GM18868 (cell line): ENCODE measurements around the gene CMPK2.
A peak's percentile ranks its signal among the peaks of the same experiment; 100 is the strongest.
"Not testable (repeated sequence)": the region's sequence is repeated elsewhere in the genome, so short reads cannot be mapped to it uniquely, and the experiment has no call there.

Source experiments
- ATAC-seq: cut with Tn5 transposase; IDR thresholded peaks from one replicate; pipeline ENCODE4 v1.9.1; 2021; ENCODE audit warnings: mild to moderate bottlenecking, moderate library complexity; ENCODE audit not compliant: unreplicated experiment

The CMPK2 gene

DNA sequence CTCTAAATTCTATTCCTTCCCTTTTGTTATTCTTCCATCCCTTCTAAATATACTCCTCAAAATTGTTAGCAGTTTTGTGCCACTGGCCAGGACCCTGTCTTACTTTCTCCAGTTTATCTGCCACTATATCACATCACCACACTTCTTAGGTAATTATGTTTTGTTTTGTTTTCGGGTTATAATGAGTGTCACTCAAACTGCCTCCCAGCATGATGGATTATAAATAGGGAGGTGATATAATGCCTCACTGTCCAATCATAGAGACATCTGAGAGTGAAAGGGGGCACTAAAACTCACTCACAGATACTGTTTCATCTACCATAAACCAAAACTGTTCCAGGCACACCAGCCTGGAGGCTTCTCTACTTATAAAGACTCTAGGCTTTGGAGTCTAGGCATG, 15.3 kb upstream of the CMPK2 start:
- no peak for ATAC-seq

DNA sequence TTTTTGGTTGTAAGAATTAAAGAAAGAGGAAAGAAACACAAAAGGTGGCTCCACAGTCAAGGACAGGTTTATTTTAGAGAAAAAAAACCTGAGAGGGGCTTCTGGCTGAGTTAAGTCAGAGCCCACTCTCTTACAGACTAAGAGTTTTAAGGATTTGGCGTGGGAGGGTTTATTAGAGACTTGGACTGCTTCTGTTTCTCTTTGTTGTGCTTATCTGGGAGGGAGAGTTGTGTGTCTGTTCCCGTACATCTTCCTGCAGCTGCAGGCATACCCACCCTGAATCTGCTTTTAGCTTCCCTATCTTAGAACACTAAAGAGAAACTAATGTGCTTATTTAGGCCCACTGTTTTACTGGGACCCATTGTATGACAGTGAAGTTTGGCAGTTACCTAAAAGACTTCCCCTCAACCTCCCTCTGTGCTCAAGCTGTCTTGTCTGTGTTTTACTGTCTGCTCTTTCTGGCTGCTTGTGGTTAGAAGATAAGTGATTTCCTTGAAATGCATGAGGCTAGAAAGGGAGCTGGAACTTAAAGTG, 14.6 kb upstream of the CMPK2 start:
- ATAC-seq = no peak

DNA sequence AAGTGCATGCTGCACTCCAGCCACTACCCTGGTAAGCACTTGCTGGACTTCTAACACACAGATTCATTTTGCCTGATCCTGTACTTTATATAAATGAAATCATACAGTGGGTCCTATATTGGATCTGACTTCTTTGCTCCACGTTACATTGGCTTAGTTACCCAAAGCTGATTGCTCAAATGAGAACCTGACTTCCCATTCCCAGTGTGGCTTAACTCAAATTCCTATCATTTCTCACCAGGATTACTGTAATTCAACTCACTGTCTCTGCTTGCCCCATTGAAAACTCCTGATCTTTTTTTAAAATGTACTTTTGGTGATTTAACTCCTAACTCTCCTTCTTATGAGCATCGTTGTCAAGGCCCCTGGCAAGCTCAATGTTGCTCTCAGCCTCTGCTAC, 13.3 kb upstream of the CMPK2 start:
- no peak for ATAC-seq

DNA sequence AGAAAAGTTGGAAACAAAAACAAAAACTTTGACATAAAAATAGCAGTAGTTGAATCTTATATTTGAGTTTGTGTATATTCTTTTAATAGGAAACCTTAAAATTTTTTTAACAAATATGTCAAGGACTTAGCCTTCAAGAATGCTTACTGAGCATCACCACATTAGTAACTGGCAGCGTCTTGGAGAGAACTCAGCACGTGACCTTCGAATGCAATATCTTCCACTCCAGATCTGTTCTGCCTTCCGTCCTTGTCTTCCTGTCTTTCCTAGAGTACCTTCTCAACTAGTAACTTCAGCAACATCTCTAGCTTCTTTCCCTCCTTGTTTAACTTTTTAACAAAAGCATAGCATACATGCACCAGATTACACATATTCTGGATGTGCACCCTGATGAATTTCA, 12.8 kb upstream of the CMPK2 start:
- no peak for ATAC-seq

DNA sequence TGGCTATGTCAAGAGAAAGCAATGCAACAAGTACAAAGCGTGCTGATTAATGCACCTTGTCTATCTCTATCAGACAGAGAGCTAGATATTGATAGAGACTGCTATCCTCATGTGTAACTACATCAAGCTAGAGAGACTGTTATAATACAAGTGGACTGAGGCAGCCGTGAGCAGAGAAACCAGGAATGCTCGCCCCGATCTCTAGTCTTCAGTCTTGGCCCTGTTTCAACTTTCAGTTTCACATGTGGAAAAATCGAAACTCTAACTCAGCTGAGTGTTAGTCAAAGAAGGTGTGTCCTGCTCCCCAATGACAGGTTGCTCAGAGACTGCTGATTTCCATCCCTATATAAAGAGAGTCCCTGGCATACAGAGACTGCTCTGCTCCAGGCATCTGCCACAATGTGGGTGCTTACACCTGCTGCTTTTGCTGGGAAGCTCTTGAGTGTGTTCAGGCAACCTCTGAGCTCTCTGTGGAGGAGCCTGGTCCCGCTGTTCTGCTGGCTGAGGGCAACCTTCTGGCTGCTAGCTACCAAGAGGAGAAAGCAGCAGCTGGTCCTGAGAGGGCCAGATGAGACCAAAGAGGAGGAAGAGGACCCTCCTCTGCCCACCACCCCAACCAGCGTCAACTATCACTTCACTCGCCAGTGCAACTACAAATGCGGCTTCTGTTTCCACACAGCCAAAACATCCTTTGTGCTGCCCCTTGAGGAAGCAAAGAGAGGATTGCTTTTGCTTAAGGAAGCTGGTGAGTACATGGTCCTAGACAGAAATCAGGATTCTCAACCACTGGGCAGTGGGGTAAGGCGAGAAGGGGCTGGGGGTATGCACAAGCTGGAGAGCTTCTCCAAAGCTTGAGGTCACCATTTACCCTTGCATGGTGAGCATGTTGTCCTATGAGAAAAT, 11.9 kb upstream of the CMPK2 start, which contains the start of gene RSAD2:
TSS of gene RSAD2 (plus strand) at position 376 of the 903 bp plus-strand sequence. CDS start at position 400, 24 bp downstream.
- ATAC-seq = peak; percentile 82

DNA sequence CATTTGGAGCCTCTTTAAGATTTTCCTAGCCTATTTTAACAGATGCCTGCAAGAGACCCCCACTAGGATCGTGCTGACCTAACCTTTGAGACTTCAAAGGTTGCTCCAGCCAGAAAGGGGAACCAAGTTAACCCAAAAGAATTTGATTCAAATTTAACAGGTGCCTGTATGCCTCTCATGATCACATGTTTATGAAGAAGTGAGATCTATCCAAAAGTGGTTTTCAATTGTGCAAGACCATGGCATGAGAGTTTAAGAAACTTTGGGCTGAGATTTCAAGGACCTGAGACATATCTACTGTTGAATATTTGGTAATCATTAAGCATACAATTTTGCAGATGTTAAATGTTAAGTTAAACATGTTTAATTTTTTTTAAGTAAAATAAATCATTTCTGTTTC, 10.6 kb upstream of the CMPK2 start:
- no peak for ATAC-seq

DNA sequence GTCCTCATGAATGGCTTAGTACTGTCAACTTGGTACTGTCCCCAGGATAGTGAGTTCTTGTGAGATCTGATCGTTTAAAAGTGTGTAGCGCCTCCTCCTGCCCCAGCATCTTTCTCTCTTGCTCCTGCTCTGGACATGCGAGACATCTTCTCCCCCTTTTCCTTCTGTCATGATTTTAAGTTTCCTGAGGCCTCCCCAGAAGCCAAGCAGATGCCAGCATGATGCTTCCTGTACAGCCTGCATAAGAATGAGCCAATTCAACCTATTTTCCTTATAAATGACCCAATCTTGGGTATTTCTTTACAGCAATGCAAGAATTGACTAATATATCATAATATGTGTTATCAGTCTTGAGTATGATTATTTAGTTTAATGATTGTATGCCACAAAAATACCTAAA, 8.3 kb upstream of the CMPK2 start:
- ATAC-seq = no peak

DNA sequence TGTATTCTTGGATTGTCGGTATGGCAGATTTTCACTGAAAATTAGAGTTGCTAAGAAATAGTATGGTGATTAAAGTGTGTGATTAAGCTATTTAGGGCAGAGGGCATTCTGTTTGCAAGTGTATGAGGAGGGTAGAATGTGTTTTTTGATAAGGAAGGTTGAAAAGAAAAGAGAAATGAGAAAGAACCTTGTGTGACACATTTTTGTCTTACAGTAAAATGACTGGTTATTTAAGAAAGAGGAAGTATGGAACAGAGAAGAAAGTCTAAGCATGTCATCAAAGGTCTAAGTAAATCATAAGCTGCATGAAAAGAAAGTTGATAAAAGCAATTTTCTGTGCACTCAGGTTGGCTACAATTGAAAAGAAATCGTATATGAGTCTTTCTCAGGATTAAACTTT, 6.7 kb upstream of the CMPK2 start:
- peak; percentile 79 for ATAC-seq

DNA sequence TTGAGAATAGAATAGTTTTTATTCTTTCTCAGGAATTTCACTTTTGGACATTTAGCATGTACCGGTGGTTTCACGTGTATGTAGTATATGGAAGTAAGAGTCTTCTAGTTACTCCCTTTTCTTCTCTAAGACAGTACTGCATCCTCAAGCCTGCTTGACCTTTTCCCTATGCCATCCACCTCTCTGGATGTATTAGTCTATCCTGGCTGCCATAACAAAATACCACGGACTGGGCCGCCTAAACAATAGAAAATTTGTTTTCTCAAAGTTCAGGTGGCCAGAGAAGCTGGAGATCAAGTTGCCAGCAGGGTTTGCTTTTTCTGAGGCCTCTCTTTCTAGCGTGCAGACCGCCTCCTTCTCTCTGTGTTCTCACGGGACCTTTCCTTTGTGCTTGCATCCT, 1.3 kb upstream of the CMPK2 start:
- ATAC-seq = no peak

DNA sequence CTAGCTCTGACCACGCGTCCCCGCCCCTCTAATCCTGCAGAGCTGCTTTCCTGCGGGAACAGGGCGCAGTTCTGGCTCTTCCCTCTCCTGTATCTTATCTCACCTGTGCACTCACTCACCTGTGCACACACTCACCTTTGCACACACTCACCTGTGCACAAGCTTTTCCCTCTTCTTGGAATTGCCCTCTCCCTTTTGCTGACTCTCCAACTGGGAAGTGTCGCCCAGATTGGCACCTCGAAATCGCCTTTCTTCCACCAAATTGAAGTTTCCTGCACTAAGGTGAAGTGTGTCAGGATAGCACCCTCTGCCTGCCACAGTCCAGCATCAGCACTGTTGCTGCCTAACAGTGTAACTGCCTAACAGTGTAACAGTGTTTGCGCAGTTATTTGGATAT, 566 bp upstream of the CMPK2 start:
- peak; percentile 44 for ATAC-seq

DNA sequence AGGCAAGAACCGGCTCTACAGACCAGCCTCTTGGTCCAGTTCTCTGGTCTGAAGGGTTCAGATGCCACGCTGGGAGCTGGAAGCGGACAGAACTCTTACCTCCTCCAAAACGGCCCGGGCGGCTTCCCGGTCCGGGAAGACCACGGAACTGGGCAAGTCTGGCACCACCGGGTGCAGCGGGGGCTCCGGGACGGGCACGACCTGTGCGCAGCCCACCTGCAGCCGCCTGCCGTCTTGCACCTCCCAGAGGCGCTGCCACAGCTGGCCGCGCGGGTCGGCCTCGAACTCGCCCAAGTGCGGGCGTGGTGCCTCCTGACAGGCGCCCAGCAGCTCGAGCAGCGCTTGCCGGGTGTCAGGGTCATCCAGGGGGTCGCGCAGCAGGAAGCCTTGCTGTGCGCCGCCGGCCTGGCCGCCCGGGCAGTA, 773 bp downstream of the CMPK2 start:
- ATAC-seq = peak; percentile 24

DNA sequence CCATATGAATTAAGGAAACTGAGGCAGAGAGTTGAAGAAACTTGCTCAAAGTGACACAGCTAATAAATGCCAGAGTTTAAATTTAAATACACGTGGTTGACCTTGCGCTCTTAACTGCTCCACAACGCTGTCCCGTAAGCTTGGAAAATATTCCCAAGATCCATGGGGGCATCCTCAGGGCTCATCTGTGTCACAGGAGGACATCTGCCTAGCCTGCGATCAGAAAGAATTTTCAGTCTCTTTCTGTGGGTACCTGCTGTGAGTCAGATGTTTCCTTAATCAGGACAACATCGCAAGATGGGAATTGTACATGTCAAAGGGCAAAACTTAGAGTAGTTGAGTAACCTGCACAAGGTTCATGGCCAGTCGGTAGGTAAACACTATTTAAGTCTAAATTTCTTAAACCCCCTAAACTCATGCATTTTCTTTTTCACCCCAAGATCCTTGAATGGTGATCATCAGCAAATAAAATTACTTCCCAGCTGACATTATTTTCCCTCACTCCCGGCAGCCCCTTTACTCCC, 1.4 kb downstream of the CMPK2 start:
- no peak for ATAC-seq

DNA sequence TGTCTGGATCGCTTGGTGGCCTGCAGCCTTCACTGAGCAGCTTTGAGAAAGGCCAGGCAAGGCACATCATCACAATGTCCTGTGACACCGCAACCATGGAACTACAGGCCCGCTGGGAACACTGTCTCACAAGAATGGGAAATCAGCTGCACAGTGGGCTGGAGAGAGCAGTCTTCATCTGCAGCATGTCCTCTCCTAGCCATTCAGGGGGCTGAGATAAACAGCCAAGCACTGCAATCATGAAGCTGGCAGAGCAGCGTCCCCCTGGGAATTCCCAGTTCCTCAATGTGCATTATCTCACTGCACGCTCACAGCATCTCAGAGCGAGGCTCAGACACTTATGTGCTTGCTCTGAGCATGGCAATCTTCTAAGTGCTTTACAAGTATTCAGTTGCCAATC, 1.9 kb downstream of the CMPK2 start:
- ATAC-seq = no peak

DNA sequence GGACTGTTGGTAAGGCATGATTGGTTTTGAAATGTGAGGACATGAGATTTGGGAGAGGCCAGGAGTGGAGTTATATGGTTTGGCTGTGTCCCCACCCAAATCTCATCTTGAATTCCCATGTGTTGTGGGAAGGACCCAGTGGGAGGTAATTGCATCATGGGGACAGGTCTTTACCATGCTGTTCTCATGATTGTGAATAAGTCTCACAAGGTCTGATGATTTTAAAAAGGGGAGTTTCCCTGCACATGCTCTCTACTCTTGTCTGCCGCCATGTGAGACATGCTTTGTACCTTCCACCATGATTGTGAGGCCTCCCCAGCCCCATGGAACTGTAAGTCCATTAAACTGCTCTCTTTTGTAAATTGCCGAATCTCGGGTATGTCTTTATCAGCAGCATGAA, 5.4 kb downstream of the CMPK2 start:
- ATAC-seq = no peak

DNA sequence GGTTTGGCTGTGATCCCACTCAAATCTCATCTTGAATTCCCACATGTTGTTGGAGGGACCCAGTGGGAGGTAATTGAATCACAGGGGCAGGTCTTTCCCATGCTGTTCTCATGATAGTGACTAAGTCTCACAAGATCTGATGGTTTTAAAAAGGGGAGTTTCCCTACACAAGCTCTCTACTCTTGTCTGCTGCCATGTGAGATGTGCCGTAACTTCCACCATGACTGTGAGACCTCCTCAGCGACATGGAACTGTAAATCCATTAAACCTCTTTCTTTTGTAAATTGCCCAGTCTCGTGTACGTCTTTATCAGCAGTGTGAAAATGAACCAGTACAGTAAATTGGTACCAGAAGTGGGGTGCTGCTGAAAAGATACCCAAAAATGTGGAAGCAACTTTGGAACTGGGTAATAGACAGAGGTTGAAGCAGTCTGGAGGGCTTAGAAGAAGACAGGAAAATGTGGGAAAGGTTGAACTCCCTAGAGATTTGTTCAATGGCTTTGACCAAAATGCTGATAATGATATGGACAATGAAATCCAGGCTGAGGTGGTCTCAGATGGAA, 7.2 kb downstream of the CMPK2 start:
- not testable (repeated sequence) for ATAC-seq

DNA sequence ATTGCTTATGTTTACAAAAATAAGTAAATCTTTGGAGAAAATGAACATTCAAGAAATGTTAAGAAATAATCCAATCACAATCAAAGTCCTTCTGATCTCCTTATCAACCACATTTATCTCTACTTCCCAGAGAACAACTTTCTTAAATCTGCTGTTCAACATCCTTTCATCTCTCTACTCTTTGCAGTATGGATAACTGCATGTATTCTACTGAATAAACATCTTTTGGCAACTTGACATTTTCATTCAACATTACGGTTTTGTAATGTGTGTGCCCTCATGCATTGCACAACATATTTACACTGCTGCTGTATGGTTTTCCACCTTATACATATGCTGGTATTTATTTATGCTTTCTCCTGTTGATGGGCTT, 9.2 kb downstream of the CMPK2 start:
- ATAC-seq = no peak

DNA sequence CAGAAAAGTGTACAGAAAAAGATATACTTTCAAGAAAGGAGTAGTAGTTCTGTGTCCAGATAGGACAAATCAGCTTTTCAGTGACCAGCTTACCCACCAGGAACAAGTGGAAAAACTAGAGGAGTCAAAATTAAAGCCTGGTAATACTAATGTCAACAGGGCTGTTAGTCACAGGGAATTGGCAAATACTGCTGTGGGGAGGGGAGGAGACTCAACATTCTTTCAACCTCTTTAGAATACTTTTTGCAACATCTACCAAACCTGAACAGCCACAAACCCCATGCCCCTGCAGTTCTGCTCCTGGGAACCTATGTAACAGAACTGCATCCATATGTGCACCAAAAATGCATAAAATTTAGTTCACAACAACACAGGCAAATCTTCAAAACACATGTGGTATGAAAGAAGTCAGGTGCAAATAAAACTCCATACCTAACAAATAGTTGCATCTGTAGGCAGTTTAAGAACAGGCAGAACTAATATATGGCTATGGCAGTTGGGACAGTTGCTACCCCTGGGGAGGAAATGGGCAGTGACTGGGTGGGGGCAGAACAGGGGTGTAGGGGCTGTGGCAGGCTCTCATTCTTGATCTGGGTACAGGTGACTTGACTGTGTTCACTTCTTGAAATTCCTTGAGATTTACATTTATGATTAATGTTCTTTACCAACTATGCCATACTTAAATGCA, 9.7 kb downstream of the CMPK2 start:
- ATAC-seq = no peak

DNA sequence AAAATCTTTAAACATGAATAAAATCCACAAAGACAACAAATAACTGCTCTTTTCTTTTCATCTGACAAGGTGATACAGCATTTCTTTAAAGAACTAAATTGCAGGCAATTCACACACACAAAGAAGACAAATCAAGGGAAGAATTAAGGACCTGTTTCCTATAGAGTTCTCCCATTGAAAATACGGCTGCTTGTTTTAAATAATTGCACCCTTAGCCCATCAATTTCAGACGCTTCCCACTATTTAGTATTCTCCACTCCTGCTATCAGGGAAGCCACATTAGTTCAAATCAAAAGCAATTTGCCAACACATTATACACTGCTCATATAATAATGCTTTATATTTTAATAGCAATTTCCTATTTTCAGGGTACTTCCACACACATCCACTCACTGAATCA, 11.3 kb downstream of the CMPK2 start:
- no peak for ATAC-seq

DNA sequence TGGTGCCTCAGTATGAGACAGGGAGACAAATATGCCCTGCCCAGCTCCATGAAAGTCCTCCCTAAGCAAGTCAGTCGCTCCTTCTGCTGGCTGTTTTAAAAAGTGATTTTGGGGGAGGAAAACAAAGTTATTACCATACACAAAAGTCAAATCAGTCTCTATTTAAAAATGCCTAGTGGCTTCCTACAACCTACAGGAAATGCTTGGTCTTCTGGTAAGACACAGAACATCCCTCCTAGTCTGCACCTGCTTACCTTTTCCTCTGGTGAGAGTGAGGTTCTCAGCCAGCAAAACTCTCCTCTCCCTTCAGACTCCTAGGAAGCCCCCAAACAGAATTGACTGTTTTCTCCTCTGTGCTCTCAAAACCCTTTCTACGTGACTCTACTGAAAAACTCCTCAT, 13.5 kb downstream of the CMPK2 start:
- no peak for ATAC-seq

DNA sequence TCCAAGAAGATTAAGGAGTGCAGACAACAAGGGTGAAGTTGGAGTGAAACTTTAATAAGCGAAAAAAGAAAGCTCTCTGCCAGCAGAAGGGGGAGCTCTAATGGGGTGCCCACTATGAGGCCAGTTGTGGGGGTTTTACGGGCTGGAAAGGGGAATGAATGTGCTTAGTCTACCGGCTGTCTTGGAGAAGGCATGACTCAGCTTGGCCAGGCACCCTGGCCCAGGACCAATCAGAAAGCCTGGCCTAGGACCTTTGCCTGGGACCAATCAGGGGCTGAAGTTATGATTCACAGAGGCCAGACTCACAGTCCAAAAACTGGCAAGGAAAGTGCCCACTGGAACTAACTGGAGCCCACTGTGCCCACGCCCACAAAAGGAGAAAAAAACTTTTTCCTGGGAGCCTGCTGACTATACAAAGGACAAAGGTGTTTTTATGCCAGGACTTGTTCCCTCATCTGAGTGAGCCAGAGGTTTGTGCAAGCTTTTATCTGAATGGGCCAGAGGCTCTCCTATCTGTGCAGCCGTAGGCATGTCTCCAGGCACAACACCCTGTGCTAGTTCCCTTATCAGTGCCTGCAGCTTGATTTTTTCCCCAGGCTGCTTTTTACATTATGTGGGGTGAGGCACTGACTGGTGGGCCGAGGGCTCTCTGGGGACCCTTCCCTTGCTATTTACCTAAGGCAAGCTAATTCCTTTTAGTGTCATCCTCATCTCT, 18.6 kb downstream of the CMPK2 start:
- ATAC-seq = no peak

DNA sequence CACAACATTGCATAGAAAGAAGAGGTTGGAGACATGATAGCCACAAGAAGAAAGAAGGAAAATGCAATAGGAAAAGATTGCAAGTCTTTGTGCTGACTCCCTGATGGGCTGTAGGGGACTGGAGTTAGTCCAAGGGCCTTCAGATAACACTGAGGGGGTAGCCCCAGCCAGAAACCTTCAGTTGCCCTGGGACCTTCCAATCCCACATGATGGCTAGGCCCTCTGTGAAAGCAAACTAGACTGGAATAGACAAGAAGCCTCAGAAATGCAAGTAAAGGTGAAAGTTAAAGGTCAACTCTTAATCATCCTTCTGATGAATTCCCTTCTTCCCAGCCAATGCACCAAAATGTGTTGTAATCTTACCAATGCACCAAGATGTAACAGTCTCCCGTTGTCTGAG, 19.2 kb downstream of the CMPK2 start:
- ATAC-seq = no peak
